ENCODE data around the gene HNRNPC.

HNRNPC gene

DNA sequence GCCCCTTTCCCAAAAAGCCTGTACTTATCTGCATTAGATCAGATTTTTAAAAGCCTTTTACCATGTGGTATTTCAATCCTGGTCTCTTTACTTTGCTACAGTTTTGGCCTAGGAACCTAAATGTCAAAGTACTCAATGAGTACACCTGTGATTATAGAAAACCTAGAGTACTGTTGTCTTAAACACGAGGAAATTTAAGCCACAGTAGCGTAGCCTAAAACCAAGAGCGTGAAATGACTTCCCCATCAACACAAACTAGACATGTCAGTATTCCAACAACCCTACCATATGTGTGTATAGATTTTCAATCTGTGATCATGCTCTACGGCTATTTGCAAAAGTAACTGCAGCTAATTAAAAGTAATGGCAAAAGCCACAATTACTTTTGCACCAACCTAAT, 60.7 kb downstream of the HNRNPC start:
- DNase-seq, result no peak

DNA sequence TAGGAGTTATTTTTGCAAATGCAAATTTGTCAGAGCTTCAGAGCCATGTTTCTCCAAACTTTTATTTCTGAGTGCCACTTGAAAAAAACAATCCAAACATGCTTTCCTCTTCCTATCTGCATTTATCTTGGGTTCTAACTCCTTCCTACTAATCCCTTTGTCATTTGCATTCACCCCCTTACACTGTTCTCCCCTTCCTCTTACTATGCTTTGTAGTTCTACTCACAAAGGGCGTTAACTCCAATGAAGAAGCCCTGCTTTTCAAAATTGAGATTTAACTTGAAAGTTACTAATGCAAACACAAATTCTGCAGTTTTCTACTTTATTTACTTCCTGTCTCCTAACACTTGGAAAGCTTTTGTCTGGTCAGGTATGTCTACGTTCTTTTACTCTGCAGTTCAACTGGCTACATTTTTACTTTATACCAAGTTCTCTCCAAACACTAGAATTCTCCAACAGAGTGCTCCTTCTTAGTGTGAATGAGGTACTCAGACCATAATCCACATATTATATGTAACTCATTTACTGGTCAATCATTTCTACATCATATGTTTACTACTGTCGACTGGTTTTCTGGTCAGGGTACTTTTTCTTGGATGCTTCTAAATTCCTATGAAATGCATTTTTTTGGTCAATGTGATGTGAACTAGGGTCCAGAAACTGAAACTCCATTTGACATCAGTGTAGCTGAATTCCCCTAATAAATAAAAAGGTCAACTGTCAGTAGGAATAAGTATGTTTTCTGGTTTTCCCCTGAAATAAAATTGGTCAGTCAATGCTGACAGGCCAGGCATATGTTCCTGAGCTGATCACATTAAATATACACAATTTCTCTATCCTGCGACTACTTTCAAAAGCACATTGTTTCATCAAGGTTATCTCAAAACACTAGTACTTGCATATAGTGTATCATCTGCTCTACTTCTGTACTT, 62.2 kb downstream of the HNRNPC start:
- no peak for DNase-seq

DNA sequence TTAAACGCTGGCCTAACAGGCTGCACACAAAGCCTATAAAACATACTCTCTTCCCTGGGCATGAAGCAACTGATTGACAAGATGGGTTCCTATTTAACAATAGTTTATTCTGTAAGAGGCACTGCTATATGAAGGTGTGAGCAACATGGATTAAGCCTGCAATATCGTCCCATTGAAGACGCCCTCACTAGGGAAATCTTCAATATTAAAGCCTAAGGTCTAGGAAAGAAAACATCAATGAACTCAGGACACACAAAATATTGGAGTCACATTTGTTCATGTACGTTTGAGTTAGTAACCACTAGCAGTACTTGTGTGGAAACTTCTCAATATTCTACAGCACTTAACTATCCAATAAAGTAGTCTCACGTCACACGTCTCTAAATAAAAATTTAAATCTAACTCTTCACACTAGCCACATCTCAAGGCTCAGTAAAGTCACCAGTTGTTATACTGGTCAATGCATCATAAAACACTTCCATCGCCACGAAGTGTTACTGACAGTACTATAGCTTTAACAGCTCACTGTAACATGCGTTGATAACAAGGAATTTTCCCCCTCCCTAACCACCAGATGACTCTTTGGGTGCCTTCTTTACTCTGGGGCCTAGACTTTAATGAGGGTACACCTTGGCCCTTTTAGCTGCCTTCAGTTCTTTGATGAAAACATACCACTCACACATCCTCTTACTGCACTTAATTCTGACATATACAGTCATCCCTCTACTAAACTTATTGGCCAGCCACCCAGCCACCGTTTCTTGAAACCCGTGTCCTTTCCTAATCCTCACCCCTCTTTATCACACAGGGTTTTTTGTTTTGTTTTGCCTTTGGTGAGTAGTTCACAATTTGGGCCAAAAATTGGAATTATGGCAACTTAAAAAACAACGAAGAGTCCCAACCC, 63.3 kb downstream of the HNRNPC start:
- no peak for DNase-seq

DNA sequence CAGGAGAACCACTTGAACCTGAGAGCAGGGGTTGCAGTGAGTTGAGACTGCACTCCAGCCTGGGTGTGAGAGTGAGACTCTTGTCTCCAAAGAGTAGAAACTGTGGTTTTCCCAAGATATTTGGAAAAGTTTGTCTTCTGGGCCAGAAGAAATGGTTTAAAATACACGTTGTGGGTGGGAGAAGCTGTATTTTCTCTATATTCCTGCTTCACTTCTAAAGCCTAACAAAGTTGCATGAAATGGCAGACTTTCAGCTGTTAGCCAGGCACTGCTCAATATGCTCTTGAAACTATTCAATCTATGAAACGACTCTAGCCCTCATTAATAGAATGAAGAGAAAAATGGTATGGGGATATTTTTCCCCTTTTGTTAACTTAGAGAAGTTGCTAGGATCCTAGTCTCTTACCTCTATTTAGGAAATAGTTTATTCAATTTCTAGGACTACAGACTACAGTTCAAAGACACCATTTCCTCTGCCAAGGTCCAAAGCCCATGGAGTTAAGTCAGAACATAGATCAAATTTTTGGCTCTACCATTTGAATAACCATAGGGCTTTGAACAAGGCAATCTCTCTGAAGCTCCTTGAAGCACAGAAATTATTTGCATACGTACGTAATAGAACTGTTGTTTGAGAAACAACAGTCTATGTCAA, 64.1 kb downstream of the HNRNPC start:
- DNase-seq, result no peak

DNA sequence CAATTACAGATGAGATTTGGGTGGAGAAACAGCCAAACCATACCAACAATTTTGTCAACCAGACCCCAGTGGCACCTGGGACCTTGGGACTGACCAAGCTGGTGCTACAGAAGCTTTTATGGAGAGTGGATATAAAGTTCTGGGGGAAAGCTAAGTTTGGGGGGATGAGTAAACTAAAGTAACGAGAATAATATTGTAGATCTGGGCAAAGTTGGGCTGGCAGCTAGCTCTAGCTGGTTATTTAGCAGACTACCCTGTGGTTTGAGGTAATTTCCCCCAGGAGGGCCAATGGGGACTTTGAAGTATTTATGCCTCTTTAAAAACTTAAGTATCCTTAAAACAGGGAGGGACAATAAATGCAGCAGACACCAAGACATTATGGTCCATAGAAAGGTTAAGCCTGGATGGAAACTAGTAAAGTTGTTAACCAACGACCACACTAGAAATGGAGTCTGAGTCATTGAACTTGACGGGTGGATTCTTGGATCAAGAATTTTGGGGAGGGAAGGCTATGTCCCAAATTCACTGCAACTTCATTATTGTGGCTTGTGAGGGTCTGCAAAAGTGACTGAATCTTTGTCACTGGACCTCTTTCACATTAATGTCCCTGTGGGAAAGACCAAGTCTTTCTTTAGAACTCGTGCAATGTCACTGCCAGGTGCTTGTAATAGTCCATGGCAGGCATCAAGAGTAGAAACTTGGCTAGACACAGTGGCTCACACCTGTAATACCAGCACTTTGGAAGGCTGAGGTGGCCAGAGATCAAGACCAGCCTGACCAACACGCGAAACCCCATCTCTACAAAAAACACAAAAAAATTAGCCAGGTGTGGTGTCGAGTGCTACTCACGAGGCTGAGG, 64.8 kb downstream of the HNRNPC start:
- DNase-seq, result no peak

DNA sequence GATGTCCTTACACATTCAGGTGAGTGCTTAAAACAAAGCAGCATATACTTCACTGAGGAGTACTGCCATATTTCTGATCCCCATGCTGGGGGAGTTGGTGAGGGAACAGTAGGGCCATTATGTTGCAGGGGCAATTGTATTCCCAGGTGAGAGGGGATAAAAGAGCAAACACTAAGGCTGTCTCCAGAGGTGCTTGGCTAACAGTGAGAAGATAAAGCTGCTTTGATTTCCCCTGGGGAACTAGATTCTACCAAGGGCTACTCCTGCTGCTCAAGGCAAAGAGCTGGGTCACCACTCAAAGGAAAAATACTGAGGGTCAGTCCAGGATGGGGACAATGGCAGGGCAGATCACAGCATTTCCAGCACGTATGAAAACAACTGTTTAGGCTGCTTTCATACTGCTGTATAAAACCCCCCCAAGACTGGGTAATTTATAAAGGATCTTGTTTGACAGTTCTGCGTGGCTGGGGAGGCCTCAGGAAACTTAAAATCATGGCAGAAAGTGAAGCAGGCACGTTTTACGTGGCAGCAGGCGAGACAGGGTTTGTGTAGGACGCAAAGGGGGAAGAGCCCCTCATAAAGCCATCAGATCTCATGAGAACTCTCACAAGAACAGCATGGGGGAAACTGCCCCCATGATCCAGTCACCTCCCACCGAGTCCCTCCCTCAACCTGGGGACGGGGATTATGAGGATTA, 65.6 kb downstream of the HNRNPC start:
- DNase-seq, result no peak

DNA sequence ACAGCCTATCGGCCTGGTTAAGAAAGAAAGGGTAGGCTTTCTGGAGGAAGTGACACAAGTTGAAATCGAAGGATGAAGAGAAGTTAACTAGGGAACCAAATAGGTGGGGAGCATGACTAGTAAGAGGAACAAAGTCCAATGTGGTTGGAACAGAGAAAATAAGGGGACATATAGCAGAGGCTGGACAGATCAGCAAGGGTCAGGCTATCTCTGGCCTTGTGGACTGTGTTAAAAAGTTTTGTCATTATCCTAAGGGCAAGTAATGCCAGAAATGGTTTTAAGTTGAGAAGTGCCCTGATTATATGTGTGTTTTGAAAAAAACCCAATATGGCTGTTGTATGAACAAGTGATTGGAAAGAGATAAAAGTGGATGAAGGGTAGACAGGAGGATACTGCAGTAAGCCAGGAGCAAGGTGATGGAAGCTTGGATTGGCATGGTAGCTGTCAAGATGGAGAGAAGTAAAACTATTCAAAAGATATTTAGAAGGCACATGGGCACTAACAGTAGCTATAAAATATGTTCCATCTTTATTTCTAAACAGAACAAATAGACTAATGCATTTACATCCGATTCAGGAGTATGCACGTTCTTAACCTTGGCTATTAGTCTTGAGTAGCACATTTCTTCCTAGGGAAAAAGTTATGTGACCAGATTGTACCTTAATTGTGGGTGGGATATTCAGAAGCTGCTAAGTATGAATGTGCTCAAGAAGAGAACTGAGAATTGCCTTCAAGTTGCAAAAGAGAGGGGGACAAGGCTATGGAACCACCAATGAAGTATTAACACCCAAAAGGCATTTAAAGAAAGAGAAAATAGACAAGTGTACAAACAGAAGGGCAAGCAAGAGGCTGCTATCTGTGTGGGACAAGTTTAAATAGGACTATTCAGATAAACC, 66.5 kb downstream of the HNRNPC start:
- DNase-seq, result no peak

DNA sequence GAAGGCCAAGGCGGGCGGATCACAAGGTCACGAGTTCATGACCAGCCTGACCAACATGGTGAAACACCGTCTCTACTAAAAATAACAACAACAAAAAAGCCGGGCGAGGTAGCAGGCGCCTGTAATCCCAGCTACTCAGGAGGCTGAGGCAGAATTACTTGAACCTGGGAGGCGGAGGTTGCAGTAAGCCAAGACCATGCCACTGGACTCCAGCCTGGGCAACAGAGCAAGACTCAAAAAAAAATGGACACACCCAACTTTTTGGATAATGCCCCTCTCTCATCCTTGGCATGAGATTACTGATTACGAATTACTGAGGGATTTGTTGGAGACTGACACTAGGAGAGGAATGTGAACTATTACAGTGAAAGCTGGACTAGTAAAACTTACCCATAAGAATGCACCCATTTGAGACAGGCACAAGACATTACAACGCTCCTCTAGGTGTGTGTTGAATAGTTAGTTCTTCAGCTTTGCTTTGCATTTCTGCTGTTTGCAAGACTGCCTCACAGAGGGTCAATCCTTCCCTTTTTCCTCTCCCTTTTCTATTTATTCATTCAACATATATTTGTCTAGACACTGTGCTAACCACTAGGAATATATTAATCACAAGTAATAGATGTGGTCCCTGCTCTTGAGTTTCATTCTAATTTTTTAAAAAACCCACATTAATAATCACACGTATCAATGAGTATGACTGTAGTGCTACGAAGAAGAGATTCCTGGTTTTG, 67.3 kb downstream of the HNRNPC start:
- DNase-seq, result no peak

DNA sequence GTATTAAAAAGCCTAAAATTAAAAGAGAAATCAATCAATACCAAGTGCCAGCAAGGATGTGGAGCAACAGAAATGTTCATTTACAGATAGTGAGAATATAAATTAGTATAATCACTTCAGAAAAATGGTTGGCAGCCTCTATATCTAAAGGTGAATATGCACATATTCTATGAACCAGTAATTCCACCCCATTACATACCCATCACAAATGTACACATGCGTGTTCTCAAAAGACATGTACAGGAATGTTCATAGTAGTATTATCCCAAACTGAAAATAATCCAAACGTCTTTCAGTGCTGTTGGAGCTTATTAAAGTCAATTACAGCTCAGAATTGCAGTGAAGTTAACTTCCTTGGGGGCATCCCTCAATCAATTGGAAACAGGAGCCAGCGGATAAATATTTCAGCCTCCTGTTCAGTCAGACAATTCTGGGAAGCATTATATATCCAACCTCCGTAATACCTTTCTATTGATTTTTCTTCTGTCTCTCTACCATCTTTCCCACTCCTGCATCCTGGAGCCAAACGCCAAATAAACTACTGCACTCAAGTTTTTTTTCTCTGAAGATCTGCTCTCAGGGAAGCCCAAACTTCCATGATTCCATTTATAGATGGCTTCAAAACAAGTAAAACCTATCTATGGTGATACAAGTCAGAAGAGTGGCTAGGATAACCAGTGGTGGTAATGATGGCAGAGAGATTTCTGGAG, 68.3 kb downstream of the HNRNPC start:
- no peak for DNase-seq

DNA sequence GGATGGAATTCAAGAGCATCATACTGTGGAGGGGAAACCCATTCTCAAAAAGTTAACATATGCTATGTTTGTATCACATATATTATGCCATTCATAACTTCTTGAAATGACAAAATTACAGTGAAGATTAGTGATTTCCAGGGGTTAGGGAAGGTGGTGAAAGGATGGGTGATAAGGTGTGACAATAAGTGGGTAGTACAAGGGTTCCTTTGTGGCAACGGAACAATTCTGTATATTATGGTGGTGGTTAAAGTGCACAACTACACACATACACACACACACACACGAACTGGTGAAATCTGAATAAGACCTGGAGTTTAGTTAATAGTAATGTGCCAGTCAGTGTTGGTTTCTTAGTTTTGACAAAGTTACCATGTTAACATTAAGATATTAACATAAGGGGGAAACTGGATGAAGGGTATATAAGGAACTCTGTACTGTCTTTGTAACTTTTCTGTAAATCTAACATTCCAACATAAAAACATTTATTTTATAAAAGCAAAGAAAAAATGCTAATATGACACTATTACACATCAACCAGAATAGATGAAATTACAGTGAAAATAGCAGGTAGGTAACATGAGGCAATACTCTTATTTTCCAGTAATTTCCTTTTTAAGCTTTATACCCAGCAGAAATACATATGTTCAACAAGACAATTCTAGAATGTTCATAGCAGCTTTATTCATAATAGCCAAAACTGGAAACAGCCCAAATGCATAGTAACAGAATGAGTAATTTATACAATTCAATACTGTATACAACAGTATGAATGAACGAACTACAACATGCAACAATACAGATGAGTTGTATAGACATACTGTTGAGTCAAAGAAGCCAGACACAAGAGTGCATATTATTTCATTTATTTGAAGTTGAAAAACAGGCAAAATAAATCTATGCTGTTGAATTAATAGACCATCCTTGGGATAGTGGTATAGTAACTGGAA, 69.4 kb downstream of the HNRNPC start:
- no peak for DNase-seq

DNA sequence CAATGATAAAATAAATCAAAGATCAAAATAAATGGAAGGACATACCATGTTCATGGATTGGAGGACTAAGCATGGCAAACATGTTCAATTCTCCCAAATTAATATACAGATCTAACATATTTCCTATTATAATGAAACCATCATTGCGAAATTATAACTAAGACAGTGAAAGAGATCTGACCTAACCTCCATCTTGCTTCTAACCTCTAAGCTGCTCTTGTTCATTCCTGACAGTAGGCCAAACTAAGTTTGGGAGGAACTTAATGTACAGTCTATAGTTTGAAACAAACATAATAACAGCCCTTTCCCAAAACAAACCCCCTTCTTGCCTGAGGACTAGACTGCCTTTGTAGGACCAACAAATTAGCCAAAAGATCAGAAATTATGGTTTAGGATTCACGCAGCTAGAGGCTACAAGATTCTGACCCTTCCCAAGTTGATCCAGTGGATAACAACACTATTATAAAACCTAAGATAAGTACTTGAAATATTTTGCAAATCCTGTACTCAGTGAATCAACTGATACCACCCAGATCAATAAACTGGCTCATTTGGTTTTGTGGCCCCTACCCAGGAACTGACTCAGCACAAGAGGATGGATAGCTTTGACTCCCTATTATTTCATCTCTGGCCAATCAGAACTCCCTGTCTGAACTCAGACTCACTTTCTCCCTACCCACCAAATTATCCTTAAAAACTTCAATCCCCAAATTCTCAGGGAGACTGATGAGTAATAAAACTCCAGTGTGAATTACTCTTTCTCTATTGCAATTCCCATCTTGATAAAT, 71.6 kb downstream of the HNRNPC start:
- no peak for DNase-seq

DNA sequence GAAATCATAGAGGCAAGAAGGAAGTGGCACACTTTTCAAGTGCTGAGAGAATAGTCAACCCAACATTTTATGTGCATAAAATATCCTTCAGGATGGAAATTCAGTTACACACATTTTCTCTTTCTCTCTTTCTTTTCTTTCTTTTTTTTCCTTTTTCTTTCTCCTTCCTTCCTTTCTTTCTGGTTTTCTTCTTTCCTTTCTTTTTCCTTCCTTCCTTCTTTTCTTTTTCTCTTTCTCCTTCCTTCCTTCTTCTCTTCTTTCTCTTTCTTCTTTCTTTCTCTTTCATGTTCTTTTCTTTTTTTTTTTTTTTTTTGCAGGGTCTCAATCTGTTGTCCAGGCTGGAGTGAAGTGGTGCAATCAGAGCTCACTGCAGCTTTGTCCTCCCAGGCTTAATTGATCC, 74.6 kb downstream of the HNRNPC start:
- no peak for DNase-seq

DNA sequence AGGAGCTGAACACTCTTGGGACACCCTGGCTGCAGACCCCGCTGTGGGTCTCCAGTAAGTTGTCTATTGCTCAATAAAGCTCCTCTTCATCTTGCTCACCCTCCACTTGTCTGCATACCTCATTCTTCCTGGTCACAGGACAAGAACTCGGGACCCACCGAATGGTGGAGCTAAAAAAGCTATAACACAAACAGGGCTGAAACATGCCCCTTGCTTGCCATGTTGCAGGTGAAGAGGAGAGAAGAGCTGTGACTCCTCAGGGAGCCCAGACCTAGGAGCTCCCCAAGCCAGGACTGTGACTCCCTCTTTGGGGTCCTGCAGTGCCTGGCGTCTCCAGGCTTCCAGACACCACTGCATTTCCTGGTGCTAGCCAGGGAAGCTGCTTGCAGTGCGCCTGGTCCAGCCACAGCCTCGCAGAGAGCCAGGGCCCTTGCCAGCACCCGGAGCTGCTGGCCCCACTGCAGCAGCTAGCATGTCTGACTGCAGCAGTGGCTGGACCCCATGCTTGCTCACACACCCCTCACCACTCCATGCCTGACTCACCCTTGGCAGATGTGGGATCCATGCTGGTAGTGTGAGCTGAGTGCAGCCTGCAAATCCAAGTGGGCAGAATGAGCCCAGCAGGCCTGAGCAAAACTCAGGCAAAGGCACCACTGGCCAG, 76.2 kb downstream of the HNRNPC start:
- no peak for DNase-seq

DNA sequence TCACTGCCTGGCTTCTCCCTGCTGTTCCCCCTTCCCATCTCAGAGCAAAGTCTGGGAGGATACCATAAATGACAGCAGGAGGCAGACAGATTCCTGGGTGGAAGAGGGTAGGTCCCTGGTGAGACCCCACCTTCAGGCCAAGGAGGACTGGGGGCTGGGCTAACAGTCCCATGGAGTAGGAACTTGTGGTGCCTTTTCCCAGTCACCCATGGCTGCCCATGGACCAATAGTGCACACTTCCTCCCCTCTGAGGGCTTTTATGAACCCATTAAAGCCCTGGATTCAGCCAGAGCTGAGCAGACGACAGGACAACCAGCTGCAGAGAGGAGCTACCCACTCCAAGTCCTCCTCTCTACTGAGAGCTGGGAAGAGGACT, 76.8 kb downstream of the HNRNPC start:
- no peak for DNase-seq

DNA sequence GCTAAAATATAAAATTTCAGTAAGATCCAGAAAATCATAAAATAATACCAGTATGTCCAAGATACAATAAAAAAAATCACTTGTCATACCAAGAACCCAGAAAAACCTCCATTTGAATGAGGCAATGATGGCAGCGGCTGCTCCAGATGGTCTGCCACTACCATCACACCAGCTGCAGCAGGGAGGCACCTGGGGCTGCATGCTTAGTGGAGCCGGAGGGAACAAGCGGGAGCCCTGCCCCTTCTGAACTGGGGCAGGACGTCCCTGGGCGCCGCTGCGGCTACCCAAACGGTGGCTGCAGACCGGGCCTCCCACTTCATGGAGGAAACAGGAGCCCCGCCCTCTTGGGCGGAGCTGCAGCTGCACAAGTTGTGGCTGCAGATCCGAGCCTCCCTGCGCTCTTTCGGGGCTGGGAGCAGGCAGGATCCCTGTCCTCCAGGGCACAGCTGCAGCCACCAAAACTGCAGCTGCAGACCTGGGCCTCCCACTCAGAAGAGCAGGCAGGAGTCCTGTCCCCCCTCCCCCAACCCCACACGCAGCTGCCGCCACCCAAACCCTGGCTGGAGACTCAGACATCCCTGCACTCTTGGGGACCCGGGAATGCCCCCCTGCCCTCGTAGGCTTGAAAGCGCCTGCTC, 77.3 kb downstream of the HNRNPC start:
- peak; percentile 79 for DNase-seq

DNA sequence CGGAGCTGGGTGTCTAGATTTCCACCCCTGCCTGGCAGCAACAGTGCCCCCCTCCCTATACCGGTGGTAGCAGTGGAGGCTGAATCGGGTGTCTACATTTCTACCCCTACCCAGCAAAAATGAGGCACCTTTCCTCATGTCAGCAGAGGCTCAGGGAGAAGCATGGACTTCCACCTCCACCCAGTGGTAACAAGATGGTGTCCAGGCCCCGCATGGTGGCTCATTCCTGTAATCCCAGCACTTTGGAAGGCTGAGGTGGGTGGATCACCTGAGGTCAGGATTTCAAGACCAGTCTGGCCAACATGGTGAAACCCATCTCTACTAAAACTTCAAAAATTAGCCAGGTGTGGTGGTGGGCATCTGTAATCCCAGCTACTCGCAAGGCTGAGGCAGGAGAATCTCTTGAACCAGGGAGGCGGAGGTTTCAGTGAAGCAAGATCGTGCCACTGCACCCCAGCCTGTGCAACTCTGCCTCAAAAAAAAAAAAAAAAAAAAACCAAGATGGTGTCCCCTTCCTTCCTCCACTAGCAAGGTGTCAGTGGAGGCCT, 77.9 kb downstream of the HNRNPC start:
- DNase-seq, result no peak
